HEK293T (cell line): ENCODE data around the gene GLOD5.

Experiments
- CTCF ChIA-PET: fragments of 350-600 bp; formaldehyde crosslinking; extraction: SDS; loops from one replicate; lab custom pipeline; 2021; ENCODE audit warnings: antibody characterized with exemption, inconsistent platforms; lab: Yijun Ruan, JAX
- POLR2A ChIA-PET: fragments of 350-600 bp; formaldehyde crosslinking; extraction: SDS; loops from one replicate; lab custom pipeline; 2020; ENCODE audit warnings: antibody characterized with exemption, inconsistent platforms; lab: Yijun Ruan, JAX
- DNase-seq: peaks from one replicate; pipeline ENCODE4 v3.0.0; 2012; ENCODE audit warnings: mixed read lengths; ENCODE audit errors: extremely low spot score
- ARNT ChIP-seq: fragments of 450-650 bp; IDR thresholded peaks from 2 replicates; pipeline ENCODE4 v1.6.1; 2017; ENCODE audit warnings: mild to moderate bottlenecking
- BHLHE40 ChIP-seq: fragments of 450-650 bp; IDR thresholded peaks from 2 replicates; pipeline ENCODE4 v1.6.1; 2016; ENCODE audit warnings: mild to moderate bottlenecking, moderate library complexity, borderline replicate concordance
- CTBP1 ChIP-seq: fragments of 450-650 bp; IDR thresholded peaks from 2 replicates; pipeline ENCODE4 v1.6.1; 2016; ENCODE audit warnings: borderline replicate concordance
- ELF4 ChIP-seq: fragments of 450-650 bp; IDR thresholded peaks from 2 replicates; pipeline ENCODE4 v1.6.1; 2017; ENCODE audit warnings: antibody characterized with exemption
- FOXA1 ChIP-seq: fragments of 450-650 bp; IDR thresholded peaks from 2 replicates; pipeline ENCODE4 v1.6.1; 2016; ENCODE audit warnings: mild to moderate bottlenecking
- FOXK2 ChIP-seq: fragments of 450-650 bp; IDR thresholded peaks from 2 replicates; pipeline ENCODE4 v1.6.1; 2016; ENCODE audit warnings: mild to moderate bottlenecking
- FOXM1 ChIP-seq: fragments of 450-650 bp; IDR thresholded peaks from 2 replicates; pipeline ENCODE4 v1.6.1; 2017; ENCODE audit warnings: mild to moderate bottlenecking, borderline replicate concordance
- HDGF ChIP-seq: fragments of 450-650 bp; IDR thresholded peaks from 2 replicates; pipeline ENCODE4 v1.6.1; 2017; ENCODE audit warnings: antibody characterized with exemption, borderline replicate concordance
- L3MBTL2 ChIP-seq: fragments of 450-650 bp; conservative IDR thresholded peaks from 2 replicates; pipeline ENCODE4 v1.6.1; 2016; ENCODE audit warnings: mild to moderate bottlenecking
- LEF1 ChIP-seq: fragments of 450-650 bp; IDR thresholded peaks from 2 replicates; pipeline ENCODE4 v1.6.1; 2017; ENCODE audit warnings: mild to moderate bottlenecking, borderline replicate concordance
- NFRKB ChIP-seq: fragments of 450-650 bp; IDR thresholded peaks from 2 replicates; pipeline ENCODE4 v1.6.1; 2016; ENCODE audit warnings: mild to moderate bottlenecking, moderate library complexity
- SP1 ChIP-seq: fragments of 450-650 bp; IDR thresholded peaks from 2 replicates; pipeline ENCODE4 v1.6.1; 2017
- SUZ12 ChIP-seq: fragments of 450-650 bp; IDR thresholded peaks from 2 replicates; pipeline ENCODE4 v1.6.1; 2016; ENCODE audit warnings: mild to moderate bottlenecking
- TARDBP ChIP-seq: fragments of 450-650 bp; IDR thresholded peaks from 2 replicates; pipeline ENCODE4 v1.6.1; 2016
- ZNF384 ChIP-seq: fragments of 450-650 bp; IDR thresholded peaks from 2 replicates; pipeline ENCODE4 v1.6.1; 2016
- TF ChIP-seq, protein P1 (sequence below): fragments of 450-650 bp; IDR thresholded peaks from 2 replicates; pipeline ENCODE4 v1.6.1; 2016

GLOD5 gene

DNA sequence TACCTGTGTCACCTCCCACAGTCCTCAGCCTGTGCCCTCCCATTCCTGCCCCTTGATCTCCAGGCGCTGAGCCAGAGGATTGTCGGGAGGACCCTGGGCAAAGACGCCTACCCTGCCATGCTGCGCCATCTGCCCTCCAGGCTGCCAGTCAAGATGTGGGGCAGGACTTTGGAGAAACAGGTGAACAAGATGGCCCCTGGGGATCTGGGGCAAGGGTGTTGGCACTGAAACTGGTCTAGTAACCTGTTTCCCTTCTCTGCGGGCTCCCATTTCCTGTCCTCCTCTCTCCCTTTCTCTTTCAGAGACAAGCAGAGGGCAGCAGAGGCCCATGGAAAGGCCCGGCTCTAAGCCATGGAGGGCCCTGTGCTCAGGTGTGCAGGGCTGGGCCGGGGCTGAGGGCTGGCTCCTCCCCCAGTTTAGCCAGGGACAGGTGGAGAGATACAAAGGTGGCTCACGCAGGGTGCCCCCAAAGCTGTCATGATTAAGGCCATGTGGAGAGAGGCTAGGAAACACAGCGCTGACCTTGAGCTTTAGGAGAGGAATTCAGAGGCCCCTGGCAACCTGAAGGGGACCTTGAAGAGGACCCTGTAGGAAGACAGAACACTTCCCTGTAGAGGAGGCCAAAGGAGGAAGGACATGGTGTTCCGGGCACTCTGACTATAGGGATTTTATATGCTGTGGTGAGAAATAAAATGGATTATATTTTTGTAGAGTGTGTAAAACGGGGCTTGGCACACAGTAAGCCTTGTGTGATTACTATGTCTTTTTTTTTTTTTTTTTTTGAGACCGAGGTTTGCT is at the start of gene GLOD5:
Gene GLOD5, plus strand, starts transcription at position 74 of the 798 bp plus-strand sequence. Its CDS starts 44 bp downstream, at position 118.
- ChIA-PET CTCF (no interaction called here), POLR2A (no interaction called here)
- TF ChIP-seq, protein P1, sequence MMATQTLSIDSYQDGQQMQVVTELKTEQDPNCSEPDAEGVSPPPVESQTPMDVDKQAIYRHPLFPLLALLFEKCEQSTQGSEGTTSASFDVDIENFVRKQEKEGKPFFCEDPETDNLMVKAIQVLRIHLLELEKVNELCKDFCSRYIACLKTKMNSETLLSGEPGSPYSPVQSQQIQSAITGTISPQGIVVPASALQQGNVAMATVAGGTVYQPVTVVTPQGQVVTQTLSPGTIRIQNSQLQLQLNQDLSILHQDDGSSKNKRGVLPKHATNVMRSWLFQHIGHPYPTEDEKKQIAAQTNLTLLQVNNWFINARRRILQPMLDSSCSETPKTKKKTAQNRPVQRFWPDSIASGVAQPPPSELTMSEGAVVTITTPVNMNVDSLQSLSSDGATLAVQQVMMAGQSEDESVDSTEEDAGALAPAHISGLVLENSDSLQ = no peak
- no peak for TF ChIP-seq NFRKB
- no peak for TF ChIP-seq LEF1
- TF ChIP-seq CTBP1 = no peak
- TF ChIP-seq ARNT = no peak
- no peak for TF ChIP-seq TARDBP
- no peak for TF ChIP-seq SP1
- no peak for TF ChIP-seq FOXK2
- TF ChIP-seq L3MBTL2 = no peak
- DNase-seq = no peak

DNA sequence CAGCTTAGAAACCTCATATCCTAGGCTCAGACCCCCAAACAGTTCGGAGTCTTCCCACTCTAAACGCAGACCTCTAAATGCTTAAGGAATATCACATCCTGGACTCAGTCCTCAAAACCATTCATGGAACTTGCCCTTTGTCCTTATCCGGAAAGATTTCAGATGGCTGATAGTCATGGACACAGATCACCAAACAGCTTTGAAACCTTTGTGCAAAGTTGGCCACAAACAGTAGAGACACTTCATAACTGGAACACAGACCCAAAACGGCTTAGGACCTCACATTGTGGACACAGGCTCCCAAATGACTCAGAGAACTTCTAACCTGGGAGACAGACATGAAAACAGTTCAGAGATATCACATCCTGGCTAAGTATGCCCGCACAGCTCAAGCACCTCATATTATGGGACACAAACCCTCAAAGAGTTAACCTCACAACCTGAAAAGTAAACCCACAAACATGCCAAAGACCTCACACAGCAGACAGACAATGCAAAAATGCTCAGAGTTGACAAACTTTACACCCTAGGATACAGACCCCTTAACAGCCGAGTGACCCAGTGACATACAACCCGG is 49.5 kb upstream of the GLOD5 start:
- ChIA-PET CTCF (no interaction called here), POLR2A (interaction anchor here (1.0 to 1.2 kb wide), 3 partner anchors 13 to 36 kb away, joined by 3 read pairs; no protein-coding TSS in a partner anchor)
- TF ChIP-seq ELF4 = no peak
- no peak for TF ChIP-seq LEF1
- TF ChIP-seq HDGF = no peak
- DNase-seq = no peak

DNA sequence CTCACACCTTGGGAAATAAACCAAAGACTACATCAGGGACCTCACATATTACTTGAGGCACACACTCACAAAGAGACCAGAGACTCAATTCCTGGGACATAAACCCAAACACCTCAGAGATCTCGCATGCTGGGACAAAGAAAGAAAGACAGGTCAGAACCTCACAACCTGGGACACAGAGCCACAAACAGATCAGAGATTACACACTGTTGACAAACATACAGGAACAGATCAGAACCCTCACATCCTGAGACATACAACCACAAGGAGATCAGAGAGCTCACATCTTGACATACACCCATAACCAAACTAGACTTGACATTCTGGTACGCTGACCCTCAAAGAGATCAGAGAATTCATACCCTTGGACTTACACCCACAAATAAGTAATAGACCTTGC is 47.7 kb upstream of the GLOD5 start:
- no peak for DNase-seq
- ChIA-PET CTCF (no interaction called here), POLR2A (interaction anchor here (2.9 kb wide), 1 partner anchor 23 kb away, joined by 6 read pairs; no protein-coding TSS in a partner anchor)
- TF ChIP-seq FOXK2 (no peak), HDGF (no peak), SP1 (no peak), FOXA1 (no peak), LEF1 (no peak), ZNF384 (no peak), ARNT (no peak), NFRKB (no peak), SUZ12 (no peak), L3MBTL2 (no peak), CTBP1 (no peak), FOXM1 (no peak), TARDBP (no peak), ELF4 (no peak), BHLHE40 (no peak)
- TF ChIP-seq, protein P1 = no peak

DNA sequence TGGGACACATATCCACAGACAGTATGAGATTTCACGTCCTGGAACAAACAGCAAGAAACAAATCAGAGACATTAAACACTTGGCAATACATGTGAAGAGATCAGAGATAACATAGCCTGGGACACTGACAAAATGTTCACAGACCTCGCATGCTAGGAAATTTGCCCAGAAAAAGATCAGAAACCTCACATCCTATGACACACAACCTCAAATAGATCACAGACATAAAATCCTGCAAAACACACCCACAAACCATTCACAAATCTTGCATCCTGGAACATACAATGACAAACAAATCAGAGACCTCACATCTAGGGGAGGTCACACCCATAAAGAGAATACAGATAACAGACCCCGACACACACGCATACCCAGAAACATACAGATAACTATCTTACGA is 47.0 kb upstream of the GLOD5 start:
- ChIA-PET POLR2A (interaction anchor here (2.9 kb wide), 1 partner anchor 22 kb away, joined by 6 read pairs; no protein-coding TSS in a partner anchor), CTCF (no interaction called here)
- DNase-seq = no peak
- TF ChIP-seq SUZ12 = no peak
- no peak for TF ChIP-seq CTBP1
- no peak for TF ChIP-seq L3MBTL2
- no peak for TF ChIP-seq BHLHE40
- no peak for TF ChIP-seq NFRKB
- TF ChIP-seq LEF1 = no peak
- TF ChIP-seq TARDBP = no peak
- no peak for TF ChIP-seq FOXK2
- TF ChIP-seq HDGF = no peak
- TF ChIP-seq FOXA1 = no peak
- no peak for TF ChIP-seq ELF4
- no peak for TF ChIP-seq FOXM1
- no peak for TF ChIP-seq SP1
- TF ChIP-seq, protein P1 = no peak
- no peak for TF ChIP-seq ZNF384
- no peak for TF ChIP-seq ARNT

DNA sequence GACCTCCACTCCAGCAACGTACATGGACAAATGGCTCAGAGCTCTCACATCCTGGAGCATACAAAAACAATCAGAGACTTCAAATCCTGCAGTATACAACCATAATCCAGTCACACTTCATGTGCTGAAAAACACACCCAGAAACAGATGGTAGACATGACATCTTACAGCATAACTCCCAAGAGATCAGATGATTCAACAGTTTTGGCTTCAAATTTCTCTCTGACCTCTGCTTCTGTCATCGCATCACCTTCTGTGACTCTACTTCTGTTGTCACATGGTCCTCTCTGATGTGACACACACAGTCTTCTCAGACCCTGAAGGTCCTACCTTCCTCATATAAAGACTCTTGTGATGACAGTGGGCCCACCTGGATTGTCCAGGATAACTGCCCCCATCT is 46.5 kb upstream of the GLOD5 start:
- ChIA-PET POLR2A (interaction anchor here (2.9 kb wide), 1 partner anchor 22 kb away, joined by 6 read pairs; no protein-coding TSS in a partner anchor), CTCF (no interaction called here)
- no peak for DNase-seq
- TF ChIP-seq ARNT (no peak), NFRKB (no peak), SP1 (no peak), SUZ12 (no peak), ZNF384 (no peak), CTBP1 (no peak), TARDBP (no peak)
